HEK293 (cell line): ENCODE measurements around the gene MPHOSPH10.

Experiments
- CTCF ChIA-PET: fragments of 350-600 bp; formaldehyde crosslinking; extraction: SDS; loops from one replicate; lab custom pipeline; 2021; ENCODE audit warnings: antibody characterized with exemption; lab: Yijun Ruan, JAX
- POLR2A ChIA-PET: fragments of 300-600 bp; formaldehyde crosslinking; extraction: SDS; loops from one replicate; lab custom pipeline; 2020; ENCODE audit warnings: antibody characterized with exemption, inconsistent platforms; lab: Yijun Ruan, JAX
- H3K27ac ChIP-seq: fragments of 200-500 bp; sonication (Bioruptor generic); 2 replicates; pipeline ENCODE4 v1.5.1; 2014; ENCODE audit warnings: low read depth, low read length, control low read depth, inconsistent platforms; ENCODE audit errors: extremely low read depth
- H3K36me3 ChIP-seq, 2 experiments: fragments of 200-500 bp in 1 of 2; sonication (Bioruptor generic) in 1 of 2; 1 replicate in 1 of 2; 2 replicates in 1 of 2; pipeline ENCODE4 v1.5.1; 2014 to 2017; ENCODE audit warnings: inconsistent platforms in 2 of 2, low read length in 2 of 2; ENCODE audit not compliant: control insufficient read depth in 2 of 2, insufficient read depth in 1 of 2
- H3K4me1 ChIP-seq: fragments of 200-500 bp; sonication (Bioruptor generic); 2 replicates; pipeline ENCODE4 v1.5.1; 2014; ENCODE audit warnings: mild to moderate bottlenecking, low read length, inconsistent platforms; ENCODE audit not compliant: control insufficient read depth, insufficient read depth
- H3K4me3 ChIP-seq: 2 replicates; pipeline ENCODE4 v1.5.1; 2011; ENCODE audit warnings: low read depth, mild to moderate bottlenecking, control low read depth, low read length, moderate library complexity
- H3K9me3 ChIP-seq: fragments of 200-500 bp; sonication (Bioruptor generic); 2 replicates; pipeline ENCODE4 v1.5.1; 2014; ENCODE audit warnings: low read depth, low read length, inconsistent platforms; ENCODE audit not compliant: control insufficient read depth, insufficient read depth
- GLI4 ChIP-seq: fragments of 450-650 bp; formaldehyde crosslinking; IDR thresholded peaks from 2 replicates; pipeline ENCODE4 v1.5.1; 2016; ENCODE audit warnings: missing biosample characterization, missing genetic modification characterization
- KLF10 ChIP-seq: fragments of 450-650 bp; IDR thresholded peaks from 2 replicates; pipeline ENCODE4 v1.5.1; 2018; ENCODE audit warnings: missing biosample characterization, mild to moderate bottlenecking, missing genetic modification characterization
- MYNN ChIP-seq: fragments of 450-650 bp; formaldehyde crosslinking; IDR thresholded peaks from 2 replicates; pipeline ENCODE4 v1.5.1; 2016; ENCODE audit warnings: missing biosample characterization, missing genetic modification characterization, borderline replicate concordance
- RBAK ChIP-seq: fragments of 450-650 bp; formaldehyde crosslinking; IDR thresholded peaks from 2 replicates; pipeline ENCODE4 v1.5.1; 2016; ENCODE audit warnings: missing biosample characterization, missing genetic modification characterization
- ZBTB8A ChIP-seq: fragments of 450-650 bp; formaldehyde crosslinking; IDR thresholded peaks from 2 replicates; pipeline ENCODE4 v1.5.1; 2016; ENCODE audit warnings: missing biosample characterization, missing genetic modification characterization
- ZFP69B ChIP-seq: fragments of 450-650 bp; formaldehyde crosslinking; IDR thresholded peaks from 2 replicates; pipeline ENCODE4 v1.5.1; 2016; ENCODE audit warnings: missing biosample characterization, missing genetic modification characterization
- ZNF19 ChIP-seq: fragments of 450-650 bp; formaldehyde crosslinking; IDR thresholded peaks from 2 replicates; pipeline ENCODE4; 2016; ENCODE audit warnings: missing biosample characterization, missing genetic modification characterization, low read depth
- ZNF23 ChIP-seq: fragments of 450-650 bp; formaldehyde crosslinking; IDR thresholded peaks from 2 replicates; pipeline ENCODE4 v1.5.1; 2016; ENCODE audit warnings: missing biosample characterization, missing genetic modification characterization, borderline replicate concordance
- ZNF292 ChIP-seq: fragments of 450-650 bp; formaldehyde crosslinking; IDR thresholded peaks from 2 replicates; pipeline ENCODE4 v1.5.1; 2016; ENCODE audit warnings: low read depth, missing biosample characterization, missing genetic modification characterization, borderline replicate concordance
- ZNF350 ChIP-seq: fragments of 450-650 bp; formaldehyde crosslinking; IDR thresholded peaks from 2 replicates; pipeline ENCODE4 v1.5.0; 2017; ENCODE audit warnings: missing biosample characterization, mild to moderate bottlenecking, missing genetic modification characterization
- ZNF473 ChIP-seq: fragments of 450-650 bp; formaldehyde crosslinking; IDR thresholded peaks from 2 replicates; pipeline ENCODE4 v1.5.1; 2017; ENCODE audit warnings: missing biosample characterization, missing genetic modification characterization
- ZNF596 ChIP-seq: fragments of 450-650 bp; IDR thresholded peaks from 2 replicates; pipeline ENCODE4 v1.5.0; 2018; ENCODE audit warnings: missing biosample characterization, mild to moderate bottlenecking, missing genetic modification characterization, moderate library complexity
- ZNF785 ChIP-seq: fragments of 450-650 bp; formaldehyde crosslinking; IDR thresholded peaks from 2 replicates; pipeline ENCODE4 v1.5.1; 2016; ENCODE audit warnings: missing biosample characterization, missing genetic modification characterization
- ZXDB ChIP-seq: fragments of 450-650 bp; formaldehyde crosslinking; IDR thresholded peaks from 2 replicates; pipeline ENCODE4 v1.5.1; 2016; ENCODE audit warnings: missing biosample characterization, missing genetic modification characterization
- TF ChIP-seq, protein P1 (sequence below): fragments of 450-650 bp; formaldehyde crosslinking; IDR thresholded peaks from 2 replicates; pipeline ENCODE4 v1.5.1; 2016; ENCODE audit warnings: missing biosample characterization, missing genetic modification characterization
- TF ChIP-seq, protein P2 (sequence below): fragments of 450-650 bp; IDR thresholded peaks from 2 replicates; pipeline ENCODE4 v1.5.1; 2018; ENCODE audit warnings: missing biosample characterization, missing genetic modification characterization
- TF ChIP-seq, protein P3 (sequence below): fragments of 450-650 bp; formaldehyde crosslinking; IDR thresholded peaks from 2 replicates; pipeline ENCODE4 v1.5.1; 2016; ENCODE audit warnings: missing biosample characterization, missing genetic modification characterization
- TF ChIP-seq, protein P4 (sequence below): fragments of 450-650 bp; formaldehyde crosslinking; IDR thresholded peaks from 2 replicates; pipeline ENCODE4 v1.5.1; 2016; ENCODE audit warnings: missing biosample characterization, missing genetic modification characterization
- TF ChIP-seq, protein P5 (sequence below): fragments of 450-650 bp; formaldehyde crosslinking; IDR thresholded peaks from 2 replicates; pipeline ENCODE4 v1.5.1; 2016; ENCODE audit warnings: missing biosample characterization, missing genetic modification characterization
- TF ChIP-seq, protein P6 (sequence below): fragments of 450-650 bp; formaldehyde crosslinking; IDR thresholded peaks from 2 replicates; pipeline ENCODE4 v1.5.1; 2016; ENCODE audit warnings: missing biosample characterization, missing genetic modification characterization
- TF ChIP-seq, protein P7 (sequence below): fragments of 450-650 bp; formaldehyde crosslinking; IDR thresholded peaks from 2 replicates; pipeline ENCODE4 v1.5.1; 2017; ENCODE audit warnings: missing biosample characterization, mild to moderate bottlenecking, missing genetic modification characterization, moderate library complexity

MPHOSPH10 gene

DNA sequence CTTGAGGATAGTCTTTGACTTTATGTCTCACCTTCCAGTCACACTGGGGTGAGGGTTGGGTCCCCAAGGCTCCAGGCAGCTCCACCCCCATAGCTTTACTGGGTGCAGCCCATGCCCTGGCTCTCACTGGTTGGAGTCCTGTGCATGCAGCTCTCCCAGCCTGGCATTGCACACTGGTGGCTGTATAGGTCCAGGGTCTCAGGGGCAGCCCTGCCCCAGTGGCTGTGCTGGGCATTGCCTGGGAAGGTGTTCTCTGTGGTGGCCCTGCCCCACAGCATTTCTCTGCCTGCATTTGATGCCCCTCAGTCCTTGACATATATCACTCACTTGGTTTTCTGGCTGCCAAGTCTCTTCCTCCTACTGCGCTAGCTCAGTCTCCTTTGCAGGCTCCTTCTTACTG lies 21.2 kb downstream of the MPHOSPH10 start (continued):
- TF ChIP-seq, protein P1, sequence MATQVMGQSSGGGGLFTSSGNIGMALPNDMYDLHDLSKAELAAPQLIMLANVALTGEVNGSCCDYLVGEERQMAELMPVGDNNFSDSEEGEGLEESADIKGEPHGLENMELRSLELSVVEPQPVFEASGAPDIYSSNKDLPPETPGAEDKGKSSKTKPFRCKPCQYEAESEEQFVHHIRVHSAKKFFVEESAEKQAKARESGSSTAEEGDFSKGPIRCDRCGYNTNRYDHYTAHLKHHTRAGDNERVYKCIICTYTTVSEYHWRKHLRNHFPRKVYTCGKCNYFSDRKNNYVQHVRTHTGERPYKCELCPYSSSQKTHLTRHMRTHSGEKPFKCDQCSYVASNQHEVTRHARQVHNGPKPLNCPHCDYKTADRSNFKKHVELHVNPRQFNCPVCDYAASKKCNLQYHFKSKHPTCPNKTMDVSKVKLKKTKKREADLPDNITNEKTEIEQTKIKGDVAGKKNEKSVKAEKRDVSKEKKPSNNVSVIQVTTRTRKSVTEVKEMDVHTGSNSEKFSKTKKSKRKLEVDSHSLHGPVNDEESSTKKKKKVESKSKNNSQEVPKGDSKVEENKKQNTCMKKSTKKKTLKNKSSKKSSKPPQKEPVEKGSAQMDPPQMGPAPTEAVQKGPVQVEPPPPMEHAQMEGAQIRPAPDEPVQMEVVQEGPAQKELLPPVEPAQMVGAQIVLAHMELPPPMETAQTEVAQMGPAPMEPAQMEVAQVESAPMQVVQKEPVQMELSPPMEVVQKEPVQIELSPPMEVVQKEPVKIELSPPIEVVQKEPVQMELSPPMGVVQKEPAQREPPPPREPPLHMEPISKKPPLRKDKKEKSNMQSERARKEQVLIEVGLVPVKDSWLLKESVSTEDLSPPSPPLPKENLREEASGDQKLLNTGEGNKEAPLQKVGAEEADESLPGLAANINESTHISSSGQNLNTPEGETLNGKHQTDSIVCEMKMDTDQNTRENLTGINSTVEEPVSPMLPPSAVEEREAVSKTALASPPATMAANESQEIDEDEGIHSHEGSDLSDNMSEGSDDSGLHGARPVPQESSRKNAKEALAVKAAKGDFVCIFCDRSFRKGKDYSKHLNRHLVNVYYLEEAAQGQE (tag by site-specific recombination), result no peak
- TF ChIP-seq, protein P2, sequence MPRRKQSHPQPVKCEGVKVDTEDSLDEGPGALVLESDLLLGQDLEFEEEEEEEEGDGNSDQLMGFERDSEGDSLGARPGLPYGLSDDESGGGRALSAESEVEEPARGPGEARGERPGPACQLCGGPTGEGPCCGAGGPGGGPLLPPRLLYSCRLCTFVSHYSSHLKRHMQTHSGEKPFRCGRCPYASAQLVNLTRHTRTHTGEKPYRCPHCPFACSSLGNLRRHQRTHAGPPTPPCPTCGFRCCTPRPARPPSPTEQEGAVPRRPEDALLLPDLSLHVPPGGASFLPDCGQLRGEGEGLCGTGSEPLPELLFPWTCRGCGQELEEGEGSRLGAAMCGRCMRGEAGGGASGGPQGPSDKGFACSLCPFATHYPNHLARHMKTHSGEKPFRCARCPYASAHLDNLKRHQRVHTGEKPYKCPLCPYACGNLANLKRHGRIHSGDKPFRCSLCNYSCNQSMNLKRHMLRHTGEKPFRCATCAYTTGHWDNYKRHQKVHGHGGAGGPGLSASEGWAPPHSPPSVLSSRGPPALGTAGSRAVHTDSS (tag by site-specific recombination), result no peak
- no peak for TF ChIP-seq ZNF785 (tag by site-specific recombination)

DNA sequence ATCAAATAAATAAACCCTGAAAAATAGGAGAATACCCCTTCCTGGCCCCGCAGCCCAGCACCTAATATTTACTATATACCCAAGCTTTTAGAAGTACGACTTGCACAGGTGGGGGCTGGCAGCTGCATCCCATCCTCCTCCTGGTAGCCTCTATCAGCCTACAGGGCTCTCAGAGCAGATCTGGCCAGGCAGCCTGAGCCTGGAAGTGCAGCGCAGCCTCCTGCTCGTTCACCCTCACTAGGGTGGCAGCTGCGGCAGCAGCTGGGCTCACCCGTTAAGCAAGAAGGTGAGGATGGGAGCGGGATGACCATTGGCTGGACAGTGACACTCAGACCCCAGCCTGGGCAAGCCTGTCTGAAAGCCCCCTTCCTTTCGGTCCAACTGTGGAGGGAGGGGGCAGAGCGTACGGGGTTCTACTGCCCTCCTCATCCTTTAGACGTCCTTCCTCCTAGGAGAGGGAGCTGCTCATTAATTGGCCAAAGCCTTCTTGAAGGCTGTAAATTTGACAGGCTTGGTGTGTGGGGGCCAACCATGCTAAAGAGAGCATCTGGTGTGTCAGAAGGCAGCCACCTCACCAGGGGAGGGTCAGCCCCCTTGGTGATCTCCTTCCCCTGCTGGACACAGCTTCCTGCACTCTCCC lies 23.3 kb downstream of the MPHOSPH10 start:
- no peaks in the 10 kb centered on the region for H3K9me3 ChIP-seq
- no peak overlapping the region for H3K4me3 ChIP-seq
- no peak overlapping the region for H3K27ac ChIP-seq
- ChIA-PET CTCF (interaction anchor here (1.6 to 2.5 kb wide), 2 partner anchors 54 to 357 kb away, joined by 3 to 16 read pairs; no protein-coding TSS in a partner anchor), POLR2A (no interaction called here)
- peaks cover 5 to 23% of the 10 kb centered on the region in 2 experiments; a peak in 2 of 3 replicates for H3K36me3 ChIP-seq
- H3K4me1 ChIP-seq, result peaks cover 4% of the 10 kb centered on the region; the same call in 1 of the 2 replicates
- TF ChIP-seq ZNF596 (tag by site-specific recombination) (no peak), RBAK (tag by site-specific recombination) (no peak), GLI4 (no peak), ZXDB (tag by site-specific recombination) (no peak), ZNF350 (tag by site-specific recombination) (no peak), ZNF23 (tag by site-specific recombination) (no peak), ZBTB8A (tag by site-specific recombination) (no peak), ZNF19 (tag by site-specific recombination) (no peak), ZNF473 (tag by site-specific recombination) (no peak), MYNN (no peak), KLF10 (tag by site-specific recombination) (no peak), ZNF292 (tag by site-specific recombination) (no peak), ZFP69B (tag by site-specific recombination) (no peak)
- TF ChIP-seq, protein P3, sequence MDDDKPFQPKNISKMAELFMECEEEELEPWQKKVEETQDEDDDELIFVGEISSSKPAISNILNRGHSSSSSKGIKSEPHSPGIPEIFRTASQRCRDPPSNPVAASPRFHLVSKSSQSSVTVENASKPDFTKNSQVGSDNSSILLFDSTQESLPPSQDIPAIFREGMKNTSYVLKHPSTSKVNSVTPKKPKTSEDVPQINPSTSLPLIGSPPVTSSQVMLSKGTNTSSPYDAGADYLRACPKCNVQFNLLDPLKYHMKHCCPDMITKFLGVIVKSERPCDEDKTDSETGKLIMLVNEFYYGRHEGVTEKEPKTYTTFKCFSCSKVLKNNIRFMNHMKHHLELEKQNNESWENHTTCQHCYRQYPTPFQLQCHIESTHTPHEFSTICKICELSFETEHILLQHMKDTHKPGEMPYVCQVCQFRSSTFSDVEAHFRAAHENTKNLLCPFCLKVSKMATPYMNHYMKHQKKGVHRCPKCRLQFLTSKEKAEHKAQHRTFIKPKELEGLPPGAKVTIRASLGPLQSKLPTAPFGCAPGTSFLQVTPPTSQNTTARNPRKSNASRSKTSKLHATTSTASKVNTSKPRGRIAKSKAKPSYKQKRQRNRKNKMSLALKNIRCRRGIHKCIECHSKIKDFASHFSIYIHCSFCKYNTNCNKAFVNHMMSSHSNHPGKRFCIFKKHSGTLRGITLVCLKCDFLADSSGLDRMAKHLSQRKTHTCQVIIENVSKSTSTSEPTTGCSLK (tag by site-specific recombination), result no peak
- TF ChIP-seq, protein P4, sequence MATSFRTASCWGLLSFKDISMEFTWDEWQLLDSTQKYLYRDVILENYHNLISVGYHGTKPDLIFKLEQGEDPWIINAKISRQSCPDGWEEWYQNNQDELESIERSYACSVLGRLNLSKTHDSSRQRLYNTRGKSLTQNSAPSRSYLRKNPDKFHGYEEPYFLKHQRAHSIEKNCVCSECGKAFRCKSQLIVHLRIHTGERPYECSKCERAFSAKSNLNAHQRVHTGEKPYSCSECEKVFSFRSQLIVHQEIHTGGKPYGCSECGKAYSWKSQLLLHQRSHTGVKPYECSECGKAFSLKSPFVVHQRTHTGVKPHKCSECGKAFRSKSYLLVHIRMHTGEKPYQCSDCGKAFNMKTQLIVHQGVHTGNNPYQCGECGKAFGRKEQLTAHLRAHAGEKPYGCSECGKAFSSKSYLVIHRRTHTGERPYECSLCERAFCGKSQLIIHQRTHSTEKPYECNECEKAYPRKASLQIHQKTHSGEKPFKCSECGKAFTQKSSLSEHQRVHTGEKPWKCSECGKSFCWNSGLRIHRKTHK, result no peak
- TF ChIP-seq, protein P5, sequence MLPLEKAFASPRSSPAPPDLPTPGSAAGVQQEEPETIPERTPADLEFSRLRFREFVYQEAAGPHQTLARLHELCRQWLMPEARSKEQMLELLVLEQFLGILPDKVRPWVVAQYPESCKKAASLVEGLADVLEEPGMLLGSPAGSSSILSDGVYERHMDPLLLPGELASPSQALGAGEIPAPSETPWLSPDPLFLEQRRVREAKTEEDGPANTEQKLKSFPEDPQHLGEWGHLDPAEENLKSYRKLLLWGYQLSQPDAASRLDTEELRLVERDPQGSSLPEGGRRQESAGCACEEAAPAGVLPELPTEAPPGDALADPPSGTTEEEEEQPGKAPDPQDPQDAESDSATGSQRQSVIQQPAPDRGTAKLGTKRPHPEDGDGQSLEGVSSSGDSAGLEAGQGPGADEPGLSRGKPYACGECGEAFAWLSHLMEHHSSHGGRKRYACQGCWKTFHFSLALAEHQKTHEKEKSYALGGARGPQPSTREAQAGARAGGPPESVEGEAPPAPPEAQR (tag by site-specific recombination), result no peak
- TF ChIP-seq, protein P6, sequence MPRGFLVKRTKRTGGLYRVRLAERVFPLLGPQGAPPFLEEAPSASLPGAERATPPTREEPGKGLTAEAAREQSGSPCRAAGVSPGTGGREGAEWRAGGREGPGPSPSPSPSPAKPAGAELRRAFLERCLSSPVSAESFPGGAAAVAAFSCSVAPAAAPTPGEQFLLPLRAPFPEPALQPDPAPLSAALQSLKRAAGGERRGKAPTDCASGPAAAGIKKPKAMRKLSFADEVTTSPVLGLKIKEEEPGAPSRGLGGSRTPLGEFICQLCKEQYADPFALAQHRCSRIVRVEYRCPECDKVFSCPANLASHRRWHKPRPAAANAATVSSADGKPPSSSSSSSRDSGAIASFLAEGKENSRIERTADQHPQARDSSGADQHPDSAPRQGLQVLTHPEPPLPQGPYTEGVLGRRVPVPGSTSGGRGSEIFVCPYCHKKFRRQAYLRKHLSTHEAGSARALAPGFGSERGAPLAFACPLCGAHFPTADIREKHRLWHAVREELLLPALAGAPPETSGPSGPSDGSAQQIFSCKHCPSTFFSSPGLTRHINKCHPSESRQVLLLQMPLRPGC (tag by site-specific recombination), result no peak
- TF ChIP-seq, protein P7, sequence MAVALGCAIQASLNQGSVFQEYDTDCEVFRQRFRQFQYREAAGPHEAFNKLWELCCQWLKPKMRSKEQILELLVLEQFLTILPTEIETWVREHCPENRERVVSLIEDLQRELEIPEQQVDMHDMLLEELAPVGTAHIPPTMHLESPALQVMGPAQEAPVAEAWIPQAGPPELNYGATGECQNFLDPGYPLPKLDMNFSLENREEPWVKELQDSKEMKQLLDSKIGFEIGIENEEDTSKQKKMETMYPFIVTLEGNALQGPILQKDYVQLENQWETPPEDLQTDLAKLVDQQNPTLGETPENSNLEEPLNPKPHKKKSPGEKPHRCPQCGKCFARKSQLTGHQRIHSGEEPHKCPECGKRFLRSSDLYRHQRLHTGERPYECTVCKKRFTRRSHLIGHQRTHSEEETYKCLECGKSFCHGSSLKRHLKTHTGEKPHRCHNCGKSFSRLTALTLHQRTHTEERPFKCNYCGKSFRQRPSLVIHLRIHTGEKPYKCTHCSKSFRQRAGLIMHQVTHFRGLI (tag by site-specific recombination), result no peak
